Psoas muscle (tissue), 8 donors: ENCODE data around the gene TNFRSF11A. TPM values are rescaled to one million over a fixed set of nuclear protein-coding genes. Genes with fewer than 3 reads are reported as not detected.

ENCODE experiments used
- ATAC-seq, 4 donors: fragments of 200-7000 bp; cut with Tn5 transposase; one replicate each; pipeline ENCODE4 v1.9.1; 2020; ENCODE audit warnings: moderate library complexity in 3 of 4, mild to moderate bottlenecking in 2 of 4
- DNase-seq, 2 donors: peaks; one replicate each; pipeline ENCODE4 v3.0.0-alpha.2; 2020
- H3K27ac ChIP-seq: fragments of 200-600 bp; one replicate; pipeline ENCODE4 v1.8.0; 2022
- H3K27me3 ChIP-seq, 3 donors: fragments of 200-600 bp in 1 of 3; one replicate each; pipeline versions ENCODE4 v1.6.1 to v1.8.0; 2013 to 2022; ENCODE audit warnings: low read length in 2 of 3, mild to moderate bottlenecking in 2 of 3, moderate library complexity in 1 of 3; ENCODE audit not compliant: insufficient read depth in 3 of 3
- H3K36me3 ChIP-seq, 2 donors: fragments of 200-600 bp in 1 of 2; one replicate each; pipeline versions ENCODE4 v1.6.1 to v1.8.0; 2013 to 2022; ENCODE audit warnings: low read depth in 1 of 2, mild to moderate bottlenecking in 1 of 2, moderate library complexity in 1 of 2; ENCODE audit not compliant: insufficient read depth in 1 of 2
- H3K4me1 ChIP-seq: fragments of 200-600 bp; one replicate; pipeline ENCODE4 v1.8.0; 2022
- H3K4me3 ChIP-seq: fragments of 200-600 bp; one replicate; pipeline ENCODE4 v1.8.0; 2022; ENCODE audit warnings: mild to moderate bottlenecking
- H3K9me3 ChIP-seq: fragments of 200-600 bp; one replicate; pipeline ENCODE4 v1.8.0; 2022
- WGBS, 3 donors: extraction: QIAGEN DNeasy Blood & Tissue Kit; methylation state at CpG; one replicate each; pipeline versions ENCODE4 v1.1.6 to v1.1.7; 2013; 5-methylcytosine and 5-hydroxymethylcytosine counted together
- intact Hi-C, 2 donors: fragments of 100-400 bp; cut with DNase I; formaldehyde crosslinking; loops; one replicate each; pipeline versions ENCODE4 v1.11.0 to v1.14.2; 2022
- polyA plus RNA-seq, 3 donors: library from polyadenylated mRNA; stranded (reverse); fragments of 200-250 nt; gene quantifications; one replicate each; pipeline ENCODE4 v1.2.3, GENCODE V29; 2013
- total RNA-seq, 4 donors: library from RNA; stranded (reverse); fragmentation: NEBNext Ultra II Directional in 2 of 4; extraction: Animal tissue kit (Norgen Biotek cat#: 25700) in 2 of 4; gene quantifications; one replicate each; pipeline versions ENCODE4 v1.2.1 to v1.2.4, GENCODE V29; 2021 to 2023
- TF ChIP-seq, protein P1 (sequence below): fragments of 200-600 bp; IDR thresholded peaks from one replicate; pipeline ENCODE4 v1.8.0; 2022; ENCODE audit warnings: antibody characterized with exemption
- donor health status: healthy with polysubstance abuse.
- donor health status: DM: no; HTN: no; CAD: no; lungs with moderate emphysema.
- donor health status: Bipolar disorder and iron deficiency.
- donor health status: healthy.
- donor health status: DM: yes; HTN: yes; CAD: no.
- donor health status: DM: no; HTN: no; CAD: no.
- donor health status: DM: no; HTN: no; CAD: no.
- donor health status: DM: yes; HTN: yes; CAD: no.

The TNFRSF11A gene
- total and polyA plus RNA-seq, 7 donors, result 0.12 to 1.3 (median 0.60) TPM

DNA sequence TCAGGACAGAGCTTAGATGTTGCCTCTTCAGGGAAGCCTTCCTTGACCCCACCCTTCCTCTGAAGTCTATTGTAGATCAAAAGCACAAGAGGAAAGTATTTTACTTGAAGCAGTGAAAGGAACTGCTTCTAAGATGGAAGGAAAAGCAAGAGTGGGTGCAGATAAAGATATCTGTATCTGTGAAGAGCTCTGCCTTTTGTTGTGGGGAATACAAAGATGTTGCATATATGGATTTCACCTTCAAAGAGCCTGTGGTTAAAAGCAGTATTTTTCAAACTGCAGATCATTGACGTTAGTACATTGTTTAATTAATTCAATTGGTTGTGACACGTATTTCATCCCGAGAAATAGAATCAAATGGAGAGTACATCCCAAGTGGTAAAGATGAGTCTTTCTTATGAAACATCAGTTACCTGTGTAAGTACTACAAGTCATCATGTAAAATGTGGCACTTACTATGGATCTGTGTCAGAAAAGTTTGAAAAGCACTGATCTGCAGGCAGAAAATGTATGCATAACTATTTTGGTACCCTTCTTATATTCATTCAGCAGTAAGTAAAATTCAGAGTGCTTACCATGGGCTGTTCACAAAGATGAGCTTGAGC lies 24.6 kb upstream of the TNFRSF11A start:
- H3K9me3 ChIP-seq, result no peaks in the 10 kb centered on the region
- H3K27ac ChIP-seq, result no peak overlapping the region
- DNase-seq (no peak), ATAC-seq (no peak)
- peaks cover 7 to 73% of the 10 kb centered on the region in 2 donors for H3K36me3 ChIP-seq
- TF ChIP-seq, protein P1, sequence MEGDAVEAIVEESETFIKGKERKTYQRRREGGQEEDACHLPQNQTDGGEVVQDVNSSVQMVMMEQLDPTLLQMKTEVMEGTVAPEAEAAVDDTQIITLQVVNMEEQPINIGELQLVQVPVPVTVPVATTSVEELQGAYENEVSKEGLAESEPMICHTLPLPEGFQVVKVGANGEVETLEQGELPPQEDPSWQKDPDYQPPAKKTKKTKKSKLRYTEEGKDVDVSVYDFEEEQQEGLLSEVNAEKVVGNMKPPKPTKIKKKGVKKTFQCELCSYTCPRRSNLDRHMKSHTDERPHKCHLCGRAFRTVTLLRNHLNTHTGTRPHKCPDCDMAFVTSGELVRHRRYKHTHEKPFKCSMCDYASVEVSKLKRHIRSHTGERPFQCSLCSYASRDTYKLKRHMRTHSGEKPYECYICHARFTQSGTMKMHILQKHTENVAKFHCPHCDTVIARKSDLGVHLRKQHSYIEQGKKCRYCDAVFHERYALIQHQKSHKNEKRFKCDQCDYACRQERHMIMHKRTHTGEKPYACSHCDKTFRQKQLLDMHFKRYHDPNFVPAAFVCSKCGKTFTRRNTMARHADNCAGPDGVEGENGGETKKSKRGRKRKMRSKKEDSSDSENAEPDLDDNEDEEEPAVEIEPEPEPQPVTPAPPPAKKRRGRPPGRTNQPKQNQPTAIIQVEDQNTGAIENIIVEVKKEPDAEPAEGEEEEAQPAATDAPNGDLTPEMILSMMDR, result no peak
- H3K4me1 ChIP-seq, result no peaks in the 10 kb centered on the region
- intact Hi-C loops, result no loop called here
- H3K27me3 ChIP-seq, result no peaks in the 10 kb centered on the region
- H3K4me3 ChIP-seq, result no peak overlapping the region
- WGBS, 3 donors, result 90 to 94% (median 92%) methylated on average over 3 of the region's 3 CpGs

DNA sequence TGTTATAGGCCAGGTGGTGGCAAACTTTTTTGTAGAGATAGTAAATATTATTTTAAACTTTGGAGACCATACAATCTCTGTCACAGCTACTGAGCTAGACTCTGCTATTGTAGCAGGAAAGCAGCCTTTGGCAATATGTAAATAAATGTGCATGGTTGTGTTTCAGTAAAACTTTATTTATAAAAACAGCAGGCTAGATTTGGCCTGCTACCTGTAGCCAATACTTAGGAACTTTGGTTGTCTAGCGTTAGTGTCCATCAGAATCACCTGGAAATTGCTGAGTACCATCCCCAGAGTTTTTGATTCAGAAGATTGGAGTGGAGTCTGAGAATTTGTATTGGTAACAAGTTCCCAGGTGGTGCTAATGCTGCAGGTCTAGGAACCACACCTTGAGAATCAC lies 23.8 kb upstream of the TNFRSF11A start:
- no peak overlapping the region for H3K4me3 ChIP-seq
- no peak for DNase-seq
- H3K36me3 ChIP-seq, result peaks cover 7 to 78% of the 10 kb centered on the region in 2 donors
- 94 to 100% (median 100%) methylated on average over 1 of the region's 1 CpG for WGBS, 3 donors
- H3K27me3 ChIP-seq, result no peaks in the 10 kb centered on the region
- TF ChIP-seq, protein P1, result no peak
- intact Hi-C loops, result no loop called here
- H3K4me1 ChIP-seq, result no peaks in the 10 kb centered on the region
- no peak overlapping the region for H3K27ac ChIP-seq
- no peak for ATAC-seq
- no peaks in the 10 kb centered on the region for H3K9me3 ChIP-seq

DNA sequence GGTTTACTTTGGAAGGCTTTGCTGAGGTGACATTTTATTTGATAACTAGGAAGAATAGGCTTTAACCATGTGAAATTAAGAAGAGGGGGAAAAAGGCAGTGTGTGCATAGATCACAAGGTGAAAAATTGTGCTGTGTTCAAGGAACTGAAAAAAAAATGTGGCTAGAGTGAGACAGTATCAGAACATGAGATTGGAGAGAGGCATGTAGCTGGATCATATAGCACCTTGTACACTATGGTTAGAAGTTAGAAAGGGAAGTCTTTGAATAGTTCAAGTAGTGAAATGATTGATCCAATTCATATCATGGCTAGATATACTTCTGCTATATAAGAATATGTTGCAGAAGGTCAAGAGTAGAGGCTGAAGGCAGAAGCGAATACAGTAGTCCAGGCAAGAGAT lies 12.3 kb upstream of the TNFRSF11A start:
- no peak for DNase-seq
- TF ChIP-seq, protein P1, result no peak
- H3K27me3 ChIP-seq, result no peaks in the 10 kb centered on the region
- H3K4me1 ChIP-seq, result no peaks in the 10 kb centered on the region
- H3K4me3 ChIP-seq, result no peak overlapping the region
- ATAC-seq, result no peak
- WGBS, 3 donors, result 93 to 100% (median 97%) methylated on average over 1 of the region's 1 CpG
- H3K9me3 ChIP-seq, result no peaks in the 10 kb centered on the region
- H3K36me3 ChIP-seq, result peaks cover 0 to 8% of the 10 kb centered on the region in 2 donors
- intact Hi-C loops, result no loop called here
- no peak overlapping the region for H3K27ac ChIP-seq

DNA sequence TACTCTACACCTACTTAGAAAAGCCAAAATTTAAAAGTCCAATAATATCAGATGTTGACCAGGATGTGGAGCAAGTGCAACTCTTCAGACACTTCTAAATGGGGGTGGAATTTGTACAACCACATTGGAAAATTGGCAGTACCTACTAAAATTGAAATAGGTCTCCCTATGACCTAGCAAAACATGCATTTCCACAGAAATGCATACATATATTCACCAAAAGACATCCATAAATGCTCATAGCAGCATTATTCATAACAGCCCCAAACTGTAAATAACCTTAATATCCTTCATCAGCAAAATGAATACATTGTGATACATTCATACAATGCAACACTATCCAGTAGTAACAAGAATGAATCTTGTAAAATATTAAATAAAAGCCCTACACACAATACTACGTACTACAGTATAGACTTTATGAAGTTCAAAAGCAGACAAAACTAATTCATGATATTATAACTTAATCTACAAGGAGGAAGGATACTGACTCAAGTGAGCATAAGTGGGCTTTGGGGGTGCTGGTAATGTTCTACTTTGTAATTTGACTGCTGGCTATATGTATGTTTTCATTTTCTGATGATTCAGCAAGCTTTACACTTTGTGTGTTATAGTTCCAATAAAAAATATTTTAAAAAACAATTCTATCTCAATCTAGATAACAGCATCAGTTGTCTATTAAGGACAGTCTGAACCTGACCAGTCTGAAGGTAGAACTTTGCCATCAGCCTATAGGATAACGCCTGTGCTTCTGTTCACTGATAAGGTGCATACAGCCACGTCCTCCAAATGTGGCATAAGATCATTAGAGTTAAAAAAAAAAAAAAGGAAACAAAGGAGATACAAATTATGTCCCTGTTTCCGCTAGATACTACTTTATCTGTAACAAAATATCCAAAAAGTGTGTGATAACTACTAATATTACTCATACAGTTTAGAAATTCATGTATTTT lies 6.6 kb upstream of the TNFRSF11A start:
- Histone ChIP-seq H3K9me3 (no peaks in the 10 kb centered on the region), H3K4me3 (no peak overlapping the region), H3K36me3 (no peaks in the 10 kb centered on the region), H3K4me1 (no peaks in the 10 kb centered on the region), H3K27ac (no peak overlapping the region), H3K27me3 (peaks cover 2 to 21% (median 4%) of the 10 kb centered on the region in 3 donors)
- ATAC-seq (no peak), DNase-seq (no peak)
- 77 to 84% (median 79%) methylated on average over 4 of the region's 4 CpGs for WGBS, 3 donors
- intact Hi-C loops, result no loop called here
- TF ChIP-seq, protein P1, result no peak
